Subcutaneous adipose tissue (tissue), 4 donors: ENCODE results near the gene SLC35F6. TPM values are rescaled to one million over a fixed set of nuclear protein-coding genes. Genes with fewer than 3 reads are reported as not detected.

Source experiments
- total RNA-seq, 4 donors: library from RNA; depleted of rRNA; stranded (reverse); fragments of >200 nt; gene quantifications; one replicate each; pipeline ENCODE4 v1.1.0, GENCODE V29; 2016
- TF ChIP-seq, protein P1 (sequence below): fragments of 450-650 bp; IDR thresholded peaks from one replicate; pipeline ENCODE4 v1.5.1; 2016; ENCODE audit warnings: low read depth, mild to moderate bottlenecking, control low read depth, antibody characterized with exemption, moderate library complexity

SLC35F6 gene
- total RNA-seq, 4 donors from 2014 or later, result 49.5 to 63.1 (median 51.7) TPM

GRCh38 chr2:26811791-26812694, 48.0 kb downstream of the SLC35F6 start:
- TF ChIP-seq, protein P1, sequence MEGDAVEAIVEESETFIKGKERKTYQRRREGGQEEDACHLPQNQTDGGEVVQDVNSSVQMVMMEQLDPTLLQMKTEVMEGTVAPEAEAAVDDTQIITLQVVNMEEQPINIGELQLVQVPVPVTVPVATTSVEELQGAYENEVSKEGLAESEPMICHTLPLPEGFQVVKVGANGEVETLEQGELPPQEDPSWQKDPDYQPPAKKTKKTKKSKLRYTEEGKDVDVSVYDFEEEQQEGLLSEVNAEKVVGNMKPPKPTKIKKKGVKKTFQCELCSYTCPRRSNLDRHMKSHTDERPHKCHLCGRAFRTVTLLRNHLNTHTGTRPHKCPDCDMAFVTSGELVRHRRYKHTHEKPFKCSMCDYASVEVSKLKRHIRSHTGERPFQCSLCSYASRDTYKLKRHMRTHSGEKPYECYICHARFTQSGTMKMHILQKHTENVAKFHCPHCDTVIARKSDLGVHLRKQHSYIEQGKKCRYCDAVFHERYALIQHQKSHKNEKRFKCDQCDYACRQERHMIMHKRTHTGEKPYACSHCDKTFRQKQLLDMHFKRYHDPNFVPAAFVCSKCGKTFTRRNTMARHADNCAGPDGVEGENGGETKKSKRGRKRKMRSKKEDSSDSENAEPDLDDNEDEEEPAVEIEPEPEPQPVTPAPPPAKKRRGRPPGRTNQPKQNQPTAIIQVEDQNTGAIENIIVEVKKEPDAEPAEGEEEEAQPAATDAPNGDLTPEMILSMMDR, result no peak

DNA sequence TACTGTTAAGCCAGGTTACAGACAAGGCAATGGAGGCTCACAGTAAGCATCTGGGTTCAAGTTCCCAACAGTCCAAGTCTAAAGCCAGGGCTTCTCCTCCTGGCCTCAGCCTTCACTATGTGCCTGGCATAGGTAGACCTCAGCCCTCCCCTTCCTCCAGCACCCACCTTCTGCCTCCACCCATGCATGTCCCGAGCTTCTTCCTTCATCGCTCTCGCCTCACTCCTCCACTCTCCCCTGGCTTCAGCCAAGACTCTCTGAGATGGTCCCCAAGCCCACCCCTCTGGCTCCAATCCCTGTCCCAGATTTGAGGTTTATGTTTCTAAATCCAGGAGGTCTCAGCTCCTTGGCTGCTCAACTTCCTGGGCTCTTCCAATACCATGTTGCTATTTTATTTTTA, 48.6 kb downstream of the SLC35F6 start:
- TF ChIP-seq, protein P1, result no peak

DNA sequence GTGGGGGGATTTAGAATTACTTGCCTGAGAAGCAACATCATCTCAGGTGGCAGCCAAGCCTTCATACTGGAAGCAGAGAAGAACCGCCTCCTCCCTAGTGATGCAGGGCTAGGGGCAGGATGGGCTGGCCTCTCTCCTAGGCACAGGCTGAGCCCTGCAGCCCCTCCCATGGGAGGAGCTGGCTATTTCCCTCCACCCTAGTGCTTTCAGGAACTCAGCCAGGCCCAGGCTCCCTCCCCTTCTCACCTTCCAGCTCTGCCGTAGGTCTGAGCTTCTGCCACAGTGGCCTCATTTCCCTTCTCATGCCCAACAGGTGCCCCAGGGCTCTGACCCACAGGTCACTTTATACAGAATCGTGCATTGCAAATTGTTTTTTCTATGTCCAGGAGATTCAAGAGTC, 52.8 kb downstream of the SLC35F6 start:
- TF ChIP-seq, protein P1, result no peak

GRCh38 chr2:26818255-26818654, 54.2 kb downstream of the SLC35F6 start:
- TF ChIP-seq, protein P1, result no peak

DNA sequence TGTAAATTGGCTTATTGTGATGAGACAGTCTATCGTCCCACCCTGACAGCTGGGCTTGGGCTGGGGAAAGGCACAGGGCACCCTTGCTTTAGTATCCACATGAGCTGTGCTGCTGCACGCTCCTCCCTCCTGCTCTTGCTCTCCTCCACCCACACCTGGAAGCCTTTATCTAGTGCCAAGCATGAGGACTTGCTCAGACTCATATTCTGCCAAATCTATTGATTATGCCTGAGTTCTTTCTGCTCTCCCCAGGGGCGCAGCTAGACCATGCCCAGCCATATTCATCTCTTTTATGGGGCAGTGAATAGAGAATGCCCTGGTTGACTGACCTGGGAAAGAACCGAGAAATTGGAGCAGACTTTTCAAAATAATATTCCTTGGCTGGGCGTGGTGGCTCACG, 54.9 kb downstream of the SLC35F6 start:
- TF ChIP-seq, protein P1, result no peak

DNA sequence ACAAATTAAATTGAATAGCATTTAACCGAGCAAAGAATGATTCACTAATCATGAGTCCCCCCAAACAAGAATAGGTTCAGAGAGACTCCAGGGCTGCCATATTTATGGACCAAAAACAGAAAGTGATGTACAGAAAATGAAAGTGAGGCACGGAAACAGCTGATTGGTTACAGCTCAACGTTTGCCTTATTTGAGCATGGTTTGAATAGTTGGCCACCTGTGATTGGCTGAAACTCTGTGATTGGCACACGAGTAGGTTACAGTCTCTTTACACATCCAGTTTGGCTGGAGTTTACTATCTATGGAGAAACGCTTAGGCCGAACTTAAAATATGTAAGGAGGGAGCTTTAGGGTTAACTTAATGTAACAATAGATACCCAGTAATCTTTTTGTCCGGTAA, 56.8 kb downstream of the SLC35F6 start:
- TF ChIP-seq, protein P1, result no peak

DNA sequence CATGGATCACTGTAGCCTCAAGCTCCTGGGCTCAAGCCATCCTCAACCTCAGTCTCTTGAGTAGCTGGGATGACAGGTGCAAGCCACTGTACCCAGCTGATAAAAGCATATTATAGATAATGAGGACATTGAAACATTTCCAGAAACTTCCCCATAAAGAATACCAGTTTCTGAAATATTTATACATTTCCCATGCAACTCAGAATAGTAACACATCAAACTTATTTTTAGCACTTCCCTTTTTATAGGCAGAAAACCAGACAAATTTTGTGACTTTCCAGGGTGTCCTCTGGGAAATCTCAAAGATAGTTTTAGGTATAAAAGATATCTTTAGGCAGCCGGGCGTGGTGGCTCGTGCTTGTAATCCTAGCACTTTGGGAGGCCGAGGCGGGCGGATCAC, 58.8 kb downstream of the SLC35F6 start:
- TF ChIP-seq, protein P1, result no peak

Other genes starting within 250 kb of the SLC35F6 start
- 1 to 10 TPM in 1 of 4 donors, not detected in 3; 1.1 TPM for gene CIB4, start 122.9 kb upstream of the SLC35F6 start, total RNA-seq
- gene KCNK3, start 71.6 kb upstream of the SLC35F6 start, total RNA-seq, result 1 to 10 TPM; 1.8 to 5.7 (median 4.5) TPM
- 1 to 10 TPM in 2 of 4 donors, under 1 TPM in 2; 0.49 to 1.7 (median 0.99) TPM for gene CENPA, start 21.8 kb downstream of the SLC35F6 start, total RNA-seq
- not detected for gene DPYSL5, start 83.8 kb downstream of the SLC35F6 start, total RNA-seq
- 10 to 100 TPM; 13.0 to 25.1 (median 17.2) TPM for gene MAPRE3, start 206.4 kb downstream of the SLC35F6 start, total RNA-seq